H1 (cell line): Measurements from ENCODE around the gene WDR45B. TPM values are rescaled to one million over a fixed set of nuclear protein-coding genes. Genes with fewer than 3 reads are reported as not detected.
"Not testable (repeated sequence)": the region's sequence is repeated elsewhere in the genome, so short reads cannot be mapped to it uniquely, and the experiment has no call there.

Source experiments
- CTCF ChIA-PET: fragments of 300-600 bp; sonication (Branson Sonifier 250); formaldehyde crosslinking; loops from one replicate; lab custom pipeline; 2021; ENCODE audit not compliant: partially characterized antibody; lab: Charles Lee
- POLR2A ChIA-PET: fragments of 300-600 bp; sonication (Branson Sonifier 250); formaldehyde crosslinking; loops from one replicate; lab custom pipeline; 2021; ENCODE audit warnings: inconsistent platforms; ENCODE audit not compliant: partially characterized antibody; lab: Charles Lee
- DNase-seq, 2 experiments: peaks; one replicate each; pipeline versions ENCODE4 v3.0.0 to v3.0.0-alpha.2; 2010 to 2022; ENCODE audit warnings: low spot score in 2 of 2, low read depth in 1 of 2, mixed read lengths in 1 of 2
- FAIRE-seq: peaks from 2 replicates; lab custom pipeline; 2011; peaks lifted over from hg19 to GRCh38; lab: Jason Lieb, UNC
- H2AFZ ChIP-seq: 2 replicates; pipeline ENCODE4 v1.8.1; 2012; ENCODE audit warnings: low read length, inconsistent platforms
- H2AK5ac ChIP-seq: 2 replicates; pipeline ENCODE4 v1.6.1; 2013; ENCODE audit warnings: low read depth, low read length
- H2BK120ac ChIP-seq: replicated peaks from 2 replicates; pipeline ENCODE3; 2013; ENCODE audit warnings: low read depth, low read length, inconsistent platforms
- H2BK12ac ChIP-seq: 2 replicates; pipeline ENCODE4 v1.6.1; 2013; ENCODE audit warnings: low read depth, low read length
- H2BK15ac ChIP-seq: 2 replicates; pipeline ENCODE4 v1.6.1; 2013; ENCODE audit warnings: low read length
- H2BK20ac ChIP-seq: 2 replicates; pipeline ENCODE4 v1.6.1; 2013; ENCODE audit warnings: low read length
- H2BK5ac ChIP-seq: 2 replicates; pipeline ENCODE4 v1.6.1; 2013; ENCODE audit warnings: low read depth, low read length
- H3K14ac ChIP-seq: 2 replicates; pipeline ENCODE4 v1.6.1; 2013; ENCODE audit warnings: inconsistent platforms; ENCODE audit not compliant: insufficient read length
- H3K18ac ChIP-seq: 2 replicates; pipeline ENCODE4 v1.6.1; 2013; ENCODE audit warnings: low read length; ENCODE audit errors: extremely low read depth
- H3K23ac ChIP-seq: 2 replicates; pipeline ENCODE4 v1.6.1; 2013; ENCODE audit warnings: inconsistent platforms; ENCODE audit not compliant: insufficient read length
- H3K23me2 ChIP-seq: 2 replicates; pipeline ENCODE4 v1.6.1; 2013; ENCODE audit warnings: low read depth, low read length
- H3K27ac ChIP-seq: 2 replicates; pipeline ENCODE4 v1.6.1; 2011; ENCODE audit warnings: low read depth, low read length, inconsistent platforms
- H3K27me3 ChIP-seq, 4 experiments: replicated peaks in 1 of 4; 1 replicate in 1 of 4; 2 replicates in 3 of 4; pipeline versions ENCODE4 v1.6.1 to v1.8.1; 2011 to 2013; ENCODE audit warnings: low read length in 3 of 4, mild to moderate bottlenecking in 3 of 4, inconsistent platforms in 2 of 4, mixed read lengths in 2 of 4, moderate library complexity in 1 of 4; ENCODE audit not compliant: control insufficient read depth in 3 of 4, insufficient read depth in 3 of 4; ENCODE audit errors: extremely low read depth in 1 of 4
- H3K36me3 ChIP-seq, 4 experiments: 2 replicates each; pipeline versions ENCODE4 v1.6.1 to v1.8.1; 2011 to 2013; ENCODE audit warnings: mild to moderate bottlenecking in 4 of 4, low read length in 3 of 4, moderate library complexity in 2 of 4, control low read depth in 1 of 4, inconsistent platforms in 1 of 4; ENCODE audit not compliant: insufficient read depth in 4 of 4, control insufficient read depth in 2 of 4
- H3K4ac ChIP-seq: replicated peaks from 2 replicates; pipeline ENCODE3; 2013; ENCODE audit warnings: low read length, low read depth, mixed read lengths, inconsistent platforms; ENCODE audit not compliant: insufficient read length
- H3K4me1 ChIP-seq, 4 experiments: replicated peaks in 1 of 4; 1 replicate in 1 of 4; 2 replicates in 3 of 4; pipeline versions ENCODE4 v1.6.1 to v1.8.1; 2011 to 2013; ENCODE audit warnings: low read length in 3 of 4, inconsistent platforms in 2 of 4, mixed read lengths in 1 of 4; ENCODE audit not compliant: insufficient read depth in 4 of 4, control insufficient read depth in 3 of 4
- H3K4me2 ChIP-seq, 2 experiments: 2 replicates each; pipeline versions ENCODE4 v1.6.1 to v1.8.1; 2011 to 2013; ENCODE audit warnings: low read depth in 2 of 2, low read length in 2 of 2, control low read depth in 1 of 2, inconsistent platforms in 1 of 2, mild to moderate bottlenecking in 1 of 2; ENCODE audit not compliant: insufficient read depth in 1 of 2
- H3K4me3 ChIP-seq, 4 experiments: fragments of 200-600, 300-600 bp in 1 of 4; sonication (generic), shearing (Covaris generic), sonication (Bioruptor Twin) in 1 of 4; 2 replicates each; pipeline versions ENCODE4 v1.5.1 to v1.8.1; 2011 to 2016; ENCODE audit warnings: low read length in 4 of 4, low read depth in 3 of 4, control low read depth in 2 of 4, inconsistent platforms in 2 of 4, mild to moderate bottlenecking in 2 of 4, mixed read lengths in 1 of 4, moderate library complexity in 1 of 4; ENCODE audit not compliant: insufficient read depth in 2 of 4; ENCODE audit errors: extremely low read depth in 1 of 4
- H3K56ac ChIP-seq: replicated peaks from 2 replicates; pipeline ENCODE3; 2013; ENCODE audit warnings: low read depth, mild to moderate bottlenecking, mixed read lengths, low read length, inconsistent platforms; ENCODE audit not compliant: insufficient read length
- H3K79me1 ChIP-seq: 2 replicates; pipeline ENCODE4 v1.6.1; 2013; ENCODE audit warnings: low read depth, low read length, control low read depth
- H3K79me2 ChIP-seq, 2 experiments: 2 replicates each; pipeline versions ENCODE4 v1.6.1 to v1.8.1; 2012 to 2013; ENCODE audit warnings: low read length in 2 of 2, mild to moderate bottlenecking in 2 of 2, inconsistent platforms in 1 of 2; ENCODE audit not compliant: insufficient read depth in 2 of 2, control insufficient read depth in 1 of 2
- H3K9ac ChIP-seq, 4 experiments: replicated peaks in 1 of 4; 1 replicate in 1 of 4; 2 replicates in 3 of 4; pipeline versions ENCODE4 v1.6.1 to v1.8.1; 2011 to 2013; ENCODE audit warnings: low read depth in 3 of 4, low read length in 3 of 4, control low read depth in 2 of 4, mild to moderate bottlenecking in 2 of 4, moderate library complexity in 2 of 4, inconsistent platforms in 1 of 4; ENCODE audit errors: extremely low read depth in 1 of 4
- H3K9me3 ChIP-seq, 2 experiments: 2 replicates each; pipeline versions ENCODE4 v1.6.1 to v1.8.1; 2012 to 2013; ENCODE audit warnings: mild to moderate bottlenecking in 2 of 2, moderate library complexity in 2 of 2, control low read depth in 1 of 2, inconsistent platforms in 1 of 2, low read depth in 1 of 2, low read length in 1 of 2, mixed read lengths in 1 of 2; ENCODE audit not compliant: insufficient read depth in 2 of 2
- H4K20me1 ChIP-seq, 2 experiments: replicated peaks in 1 of 2; 2 replicates each; pipeline versions ENCODE3 to v1.8.1; 2011 to 2013; ENCODE audit warnings: inconsistent platforms in 2 of 2, low read length in 2 of 2, mild to moderate bottlenecking in 1 of 2; ENCODE audit not compliant: insufficient read depth in 2 of 2, control insufficient read depth in 1 of 2
- H4K5ac ChIP-seq: 2 replicates; pipeline ENCODE4 v1.6.1; 2013; ENCODE audit warnings: low read length, low read depth, mixed read lengths, inconsistent platforms; ENCODE audit not compliant: insufficient read length
- H4K8ac ChIP-seq: 2 replicates; pipeline ENCODE4 v1.8.0; 2013; ENCODE audit warnings: mild to moderate bottlenecking, moderate library complexity, low read length, inconsistent platforms; ENCODE audit not compliant: insufficient read depth; ENCODE audit errors: extremely low read depth
- H4K91ac ChIP-seq: replicated peaks from 2 replicates; pipeline ENCODE3; 2013; ENCODE audit warnings: low read length, mixed read lengths, inconsistent platforms; ENCODE audit not compliant: insufficient read length
- BCL11A ChIP-seq, 2 experiments: IDR thresholded peaks; one replicate each; pipeline ENCODE4 v1.6.1; 2011; ENCODE audit warnings: low read depth in 2 of 2, low read length in 2 of 2, mild to moderate bottlenecking in 2 of 2
- CBX8 ChIP-seq: fragments of 300-800, 300-1000 bp; sonication (generic); IDR thresholded peaks from 2 replicates; pipeline ENCODE4 v1.7.1; 2016; ENCODE audit warnings: low read depth, low read length, borderline replicate concordance
- EZH2 ChIP-seq: fragments of 200-600 bp; sonication (generic); IDR thresholded peaks from 2 replicates; pipeline ENCODE4 v1.7.1; 2012; ENCODE audit warnings: low read depth, mild to moderate bottlenecking, moderate library complexity, low read length, inconsistent platforms; ENCODE audit not compliant: severe bottlenecking
- MAX ChIP-seq: IDR thresholded peaks from 2 replicates; pipeline ENCODE4 v1.6.1; 2012; ENCODE audit warnings: inconsistent platforms
- TBP ChIP-seq: IDR thresholded peaks from 2 replicates; pipeline ENCODE4 v1.6.1; 2011; ENCODE audit warnings: low read depth, low read length, improper control_type of control experiment
- WGBS, 2 experiments: shearing (Covaris generic) in 1 of 2; methylation state at CpG; one replicate each; pipeline versions ENCODE4 v1.1.6 to v1.1.7; 2013 to 2015; ENCODE audit warnings: low lambda C conversion rate in 2 of 2, mixed read lengths in 2 of 2, inconsistent platforms in 1 of 2, low coverage in 1 of 2, missing lambda C conversion rate in 1 of 2; ENCODE audit not compliant: insufficient replicate concordance in 2 of 2, insufficient coverage in 1 of 2, insufficient read length in 1 of 2; ENCODE audit errors: extremely low coverage in 1 of 2, missing lambda C conversion rate in 1 of 2; 5-methylcytosine and 5-hydroxymethylcytosine counted together
- polyA plus RNA-seq, 7 experiments: library from polyadenylated mRNA; depleted of rRNA in 3 of 7; stranded (reverse) in 5 of 7; unstranded in 2 of 7; fragments of >200 nt in 5 of 7; fragments of 200-250 nt in 2 of 7; gene quantifications; 1 replicate in 5 of 7; 2 replicates in 1 of 7; 4 replicates in 1 of 7; pipeline versions ENCODE4 v1.2.1 to v1.2.3, GENCODE V29; 2011 to 2013; ENCODE audit warnings: missing spikeins in 2 of 7, mixed read lengths in 2 of 7
- total RNA-seq: library from RNA; stranded (reverse); fragmentation: NEBNext Ultra II Directional; extraction: Animal tissue kit (Norgen Biotek cat#: 25700); gene quantifications from 2 replicates; pipeline ENCODE4 v1.2.1, GENCODE V29; 2021

Gene WDR45B
- total and polyA plus RNA-seq, 2 of the 8 experiments (the other 6 are each of a cell fraction or from before 2014, with no cell fraction given) = 82.0 to 100 TPM

DNA sequence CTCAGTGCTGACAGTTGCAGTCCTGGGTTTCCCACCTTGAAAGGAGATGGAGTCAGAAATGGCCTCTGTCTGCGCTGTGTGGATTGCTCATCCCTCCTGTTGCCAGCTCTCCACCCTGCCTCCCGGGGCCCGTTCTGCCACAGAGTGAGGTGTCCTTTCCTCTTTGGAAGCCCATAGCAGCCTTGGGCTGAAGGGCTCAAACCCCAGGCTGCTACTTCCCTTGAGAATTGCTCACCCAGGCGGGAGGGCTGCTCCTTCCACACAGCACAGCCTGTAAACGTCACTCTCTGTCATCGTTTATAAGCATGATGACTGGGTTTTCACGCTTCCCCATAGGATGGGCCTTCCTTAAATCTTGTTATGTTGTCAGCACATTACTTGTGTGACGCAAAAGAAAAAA lies 66.0 kb downstream of the WDR45B start (continued):
- TF ChIP-seq BCL11A (IDR thresholded peaks at IDR 0.05; ENCODE audit: low read depth in 2 of 2, low read length in 2 of 2) (no peak), EZH2 (no peak), MAX (no peak), TBP (no peak), CBX8 (no peak)

DNA sequence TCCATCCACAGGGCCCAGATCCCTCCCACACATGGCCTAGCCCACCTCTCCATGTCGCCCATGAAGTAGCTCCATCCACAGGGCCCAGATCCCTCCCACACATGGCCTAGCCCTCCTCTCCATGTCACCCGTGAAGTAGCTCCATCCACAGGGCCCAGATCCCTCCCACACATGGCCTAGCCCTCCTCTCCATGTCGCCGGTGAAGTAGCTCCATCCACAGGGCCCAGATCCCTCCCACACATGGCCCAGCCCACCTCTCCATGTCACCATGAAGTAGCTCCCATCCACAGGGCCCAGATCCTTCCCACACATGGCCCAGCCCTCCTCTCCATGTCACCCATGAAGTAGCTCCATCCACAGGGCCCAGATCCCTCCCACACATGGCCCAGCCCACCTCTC lies 68.3 kb downstream of the WDR45B start:
- H2BK12ac ChIP-seq, H3K9me3 ChIP-seq, H2BK20ac ChIP-seq, H3K9ac ChIP-seq, FAIRE-seq, POLR2A ChIA-PET, H4K8ac ChIP-seq, H4K5ac ChIP-seq, H3K56ac ChIP-seq, H4K91ac ChIP-seq, H2AK5ac ChIP-seq, H3K4me3 ChIP-seq, H2BK5ac ChIP-seq, H3K18ac ChIP-seq, H3K27ac ChIP-seq, H3K79me1 ChIP-seq, H3K23ac ChIP-seq, H2BK15ac ChIP-seq, H2AFZ ChIP-seq, H3K27me3 ChIP-seq, H3K4me1 ChIP-seq, H2BK120ac ChIP-seq, H3K14ac ChIP-seq, H3K23me2 ChIP-seq, DNase-seq, H3K4me2 ChIP-seq, H3K4ac ChIP-seq: not testable (repeated sequence)
- peaks cover 5 to 11% of the 10 kb centered on the region in 2 experiments for H4K20me1 ChIP-seq
- 82% methylated on average over 4 of the region's 4 CpGs; no CpG with 5 or more reads in 1 of the 2 experiments for WGBS, 2 experiments
- peaks cover 6 to 31% (median 22%) of the 10 kb centered on the region in 4 experiments; a peak in 7 of 8 replicates for H3K36me3 ChIP-seq
- H3K79me2 ChIP-seq = peaks cover 0 to 14% of the 10 kb centered on the region in 2 experiments; a peak in 2 of 4 replicates
- CTCF ChIA-PET = interaction anchor here (0.7 to 1.2 kb wide), 2 partner anchors 97 to 1916 kb away, joined by 4 to 5 read pairs; no protein-coding TSS in a partner anchor
